ENCODE data around the gene ENTREP1. TPM values are rescaled to one million over a fixed set of nuclear protein-coding genes. Genes with fewer than 3 reads are reported as not detected.

Gene ENTREP1
- total RNA-seq, 2 donors from 2014 or later = 13.7 to 25.8 TPM

- H3K27ac Mint-ChIP-seq = no peak overlapping the region
- Histone ChIP-seq H3K27me3 (ENCODE audit: control insufficient read depth, insufficient read depth, low read length, poor library complexity, severe bottlenecking) (peaks cover 4% of the 10 kb centered on the region), H3K27ac (ENCODE audit: low read depth, low read length) (no peak overlapping the region), H3K9me3 (ENCODE audit: control insufficient read depth, low read length) (no peaks in the 10 kb centered on the region), H3K4me1 (ENCODE audit: control insufficient read depth, insufficient read depth, low read length) (no peaks in the 10 kb centered on the region), H3K4me3 (ENCODE audit: low read length) (no peak overlapping the region), H3K9ac (ENCODE audit: extremely low read depth, low read length, poor library complexity, severe bottlenecking) (no peak overlapping the region), H3K36me3 (ENCODE audit: control insufficient read depth, insufficient read depth, low read length) (no peaks in the 10 kb centered on the region)
- no peak overlapping the region for H3K4me3 Mint-ChIP-seq
- no peaks in the 10 kb centered on the region for H3K9me3 Mint-ChIP-seq
- H3K27me3 Mint-ChIP-seq (ENCODE audit: insufficient read depth) = peaks cover under 1% of the 10 kb centered on the region
- H3K4me1 Mint-ChIP-seq = peaks cover 16% of the 10 kb centered on the region
- 88 to 100% methylated on average over 2 to 3 of the region's 3 CpGs for WGBS, 2 experiments (ENCODE audit: insufficient coverage in 1 of 2, insufficient read length in 1 of 2)
- DNase-seq = no peak
- H3K36me3 Mint-ChIP-seq (ENCODE audit: low read depth) = no peaks in the 10 kb centered on the region
- no peak for TF ChIP-seq CTCF (conservative IDR thresholded peaks at IDR 0.05)
Measured at GRCh38 chr9:69331444-69331843, 6.4 kb downstream of the ENTREP1 start.

GRCh38 chr9:69332067-69332685 lies 7.2 kb downstream of the ENTREP1 start:
- no peaks in the 10 kb centered on the region for H3K9me3 Mint-ChIP-seq
- Histone ChIP-seq H3K9ac (ENCODE audit: extremely low read depth, low read length, poor library complexity, severe bottlenecking) (no peak overlapping the region), H3K27me3 (ENCODE audit: control insufficient read depth, insufficient read depth, low read length, poor library complexity, severe bottlenecking) (no peaks in the 10 kb centered on the region), H3K4me1 (ENCODE audit: control insufficient read depth, insufficient read depth, low read length) (no peaks in the 10 kb centered on the region), H3K27ac (ENCODE audit: low read depth, low read length) (no peak overlapping the region), H3K36me3 (ENCODE audit: control insufficient read depth, insufficient read depth, low read length) (no peaks in the 10 kb centered on the region), H3K9me3 (ENCODE audit: control insufficient read depth, low read length) (no peaks in the 10 kb centered on the region), H3K4me3 (ENCODE audit: low read length) (no peak overlapping the region)
- H3K36me3 Mint-ChIP-seq (ENCODE audit: low read depth) = no peaks in the 10 kb centered on the region
- H3K27ac Mint-ChIP-seq = no peak overlapping the region
- H3K4me1 Mint-ChIP-seq = peaks cover 15% of the 10 kb centered on the region
- no peak overlapping the region for H3K4me3 Mint-ChIP-seq
- no peak for DNase-seq
- no peak for TF ChIP-seq CTCF (conservative IDR thresholded peaks at IDR 0.05)
- 93 to 96% methylated on average over 4 to 5 of the region's 5 CpGs for WGBS, 2 experiments (ENCODE audit: insufficient coverage in 1 of 2, insufficient read length in 1 of 2)
- no peaks in the 10 kb centered on the region for H3K27me3 Mint-ChIP-seq (ENCODE audit: insufficient read depth)

- H3K4me3 ChIP-seq (ENCODE audit: low read length) = no peak overlapping the region
- no peak overlapping the region for H3K27ac Mint-ChIP-seq
- no peaks in the 10 kb centered on the region for H3K9me3 Mint-ChIP-seq
- no peaks in the 10 kb centered on the region for H3K4me1 ChIP-seq (ENCODE audit: control insufficient read depth, insufficient read depth, low read length)
- TF ChIP-seq CTCF (conservative IDR thresholded peaks at IDR 0.05) = no peak
- H3K27me3 Mint-ChIP-seq (ENCODE audit: insufficient read depth) = no peaks in the 10 kb centered on the region
- no peak overlapping the region for H3K4me3 Mint-ChIP-seq
- H3K9ac ChIP-seq (ENCODE audit: extremely low read depth, low read length, poor library complexity, severe bottlenecking) = no peak overlapping the region
- H3K36me3 ChIP-seq (ENCODE audit: control insufficient read depth, insufficient read depth, low read length) = no peaks in the 10 kb centered on the region
- H3K9me3 ChIP-seq (ENCODE audit: control insufficient read depth, low read length) = no peaks in the 10 kb centered on the region
- no peak for DNase-seq
- 86 to 100% methylated on average over 1 to 2 of the region's 2 CpGs for WGBS, 2 experiments (ENCODE audit: insufficient coverage in 1 of 2, insufficient read length in 1 of 2)
- no peak overlapping the region for H3K27ac ChIP-seq (ENCODE audit: low read depth, low read length)
- no peaks in the 10 kb centered on the region for H3K36me3 Mint-ChIP-seq (ENCODE audit: low read depth)
- peaks cover 13% of the 10 kb centered on the region for H3K4me1 Mint-ChIP-seq
- H3K27me3 ChIP-seq (ENCODE audit: control insufficient read depth, insufficient read depth, low read length, poor library complexity, severe bottlenecking) = no peaks in the 10 kb centered on the region
Measured at GRCh38 chr9:69333716-69334115, 8.7 kb downstream of the ENTREP1 start.

Measured in endodermal cell (in vitro differentiated cells).